ENCODE results near the gene PCNP.
"Not testable (repeated sequence)": the region's sequence is repeated elsewhere in the genome, so short reads cannot be mapped to it uniquely, and the experiment has no call there.

The PCNP gene

GRCh38 chr3:101637451-101637850, 63.5 kb downstream of the PCNP start:
- no peak for TF ChIP-seq CTCF (IDR thresholded peaks at IDR 0.05; ENCODE audit: insufficient read depth, low read length, poor library complexity, severe bottlenecking)
- no peak for DNase-seq (ENCODE audit: extremely low read depth, insufficient read length)
- no peak overlapping the region for H3K4me3 ChIP-seq (replicated peaks; ENCODE audit: low read depth, low read length)

GRCh38 chr3:101638261-101638745, 64.3 kb downstream of the PCNP start:
- peak; percentile 24 for TF ChIP-seq CTCF (IDR thresholded peaks at IDR 0.05; ENCODE audit: insufficient read depth, low read length, poor library complexity, severe bottlenecking)
- Histone ChIP-seq H3K27me3 (replicated peaks; ENCODE audit: control insufficient read depth, insufficient read depth, low read length) (no peaks in the 10 kb centered on the region), H3K4me3 (replicated peaks; ENCODE audit: low read depth, low read length) (no peak overlapping the region), H3K36me3 (ENCODE audit: control insufficient read depth, insufficient read depth, low read length) (no peaks in the 10 kb centered on the region)
- no peak for DNase-seq (ENCODE audit: extremely low read depth, insufficient read length)

More at GRCh38 chr3:101637451-101637850, 63.5 kb downstream of the PCNP start:
- H3K36me3 ChIP-seq (ENCODE audit: control insufficient read depth, insufficient read depth, low read length), result no peaks in the 10 kb centered on the region
- H3K27me3 ChIP-seq (replicated peaks; ENCODE audit: control insufficient read depth, insufficient read depth, low read length), result no peaks in the 10 kb centered on the region

GRCh38 chr3:101639280-101639963, 65.4 kb downstream of the PCNP start:
- TF ChIP-seq CTCF (IDR thresholded peaks at IDR 0.05; ENCODE audit: insufficient read depth, low read length, poor library complexity, severe bottlenecking), result no peak
- no peaks in the 10 kb centered on the region for H3K27me3 ChIP-seq (replicated peaks; ENCODE audit: control insufficient read depth, insufficient read depth, low read length)
- no peak for DNase-seq (ENCODE audit: extremely low read depth, insufficient read length)
- no peak overlapping the region for H3K4me3 ChIP-seq (replicated peaks; ENCODE audit: low read depth, low read length)
- H3K36me3 ChIP-seq (ENCODE audit: control insufficient read depth, insufficient read depth, low read length), result no peaks in the 10 kb centered on the region

- Histone ChIP-seq H3K4me3 (replicated peaks; ENCODE audit: low read depth, low read length) (no peak overlapping the region), H3K27me3 (replicated peaks; ENCODE audit: control insufficient read depth, insufficient read depth, low read length) (no peaks in the 10 kb centered on the region), H3K36me3 (ENCODE audit: control insufficient read depth, insufficient read depth, low read length) (no peaks in the 10 kb centered on the region)
- DNase-seq (ENCODE audit: extremely low read depth, insufficient read length), result no peak
- no peak for TF ChIP-seq CTCF (IDR thresholded peaks at IDR 0.05; ENCODE audit: insufficient read depth, low read length, poor library complexity, severe bottlenecking)
Observed at GRCh38 chr3:101640256-101640655, 66.3 kb downstream of the PCNP start.

- H3K36me3 ChIP-seq (ENCODE audit: control insufficient read depth, insufficient read depth, low read length); H3K27me3 ChIP-seq (replicated peaks; ENCODE audit: control insufficient read depth, insufficient read depth, low read length); DNase-seq (ENCODE audit: extremely low read depth, insufficient read length); H3K4me3 ChIP-seq (replicated peaks; ENCODE audit: low read depth, low read length): not testable (repeated sequence)
Observed at GRCh38 chr3:101641397-101642115, 67.6 kb downstream of the PCNP start.

GRCh38 chr3:101642441-101642840, 68.5 kb downstream of the PCNP start:
- Histone ChIP-seq H3K27me3 (replicated peaks; ENCODE audit: control insufficient read depth, insufficient read depth, low read length) (no peaks in the 10 kb centered on the region), H3K4me3 (replicated peaks; ENCODE audit: low read depth, low read length) (no peak overlapping the region), H3K36me3 (ENCODE audit: control insufficient read depth, insufficient read depth, low read length) (no peaks in the 10 kb centered on the region)
- no peak for TF ChIP-seq CTCF (IDR thresholded peaks at IDR 0.05; ENCODE audit: insufficient read depth, low read length, poor library complexity, severe bottlenecking)
- no peak for DNase-seq (ENCODE audit: extremely low read depth, insufficient read length)
